Measurements from ENCODE around the gene NTRK2.

NTRK2 gene

DNA sequence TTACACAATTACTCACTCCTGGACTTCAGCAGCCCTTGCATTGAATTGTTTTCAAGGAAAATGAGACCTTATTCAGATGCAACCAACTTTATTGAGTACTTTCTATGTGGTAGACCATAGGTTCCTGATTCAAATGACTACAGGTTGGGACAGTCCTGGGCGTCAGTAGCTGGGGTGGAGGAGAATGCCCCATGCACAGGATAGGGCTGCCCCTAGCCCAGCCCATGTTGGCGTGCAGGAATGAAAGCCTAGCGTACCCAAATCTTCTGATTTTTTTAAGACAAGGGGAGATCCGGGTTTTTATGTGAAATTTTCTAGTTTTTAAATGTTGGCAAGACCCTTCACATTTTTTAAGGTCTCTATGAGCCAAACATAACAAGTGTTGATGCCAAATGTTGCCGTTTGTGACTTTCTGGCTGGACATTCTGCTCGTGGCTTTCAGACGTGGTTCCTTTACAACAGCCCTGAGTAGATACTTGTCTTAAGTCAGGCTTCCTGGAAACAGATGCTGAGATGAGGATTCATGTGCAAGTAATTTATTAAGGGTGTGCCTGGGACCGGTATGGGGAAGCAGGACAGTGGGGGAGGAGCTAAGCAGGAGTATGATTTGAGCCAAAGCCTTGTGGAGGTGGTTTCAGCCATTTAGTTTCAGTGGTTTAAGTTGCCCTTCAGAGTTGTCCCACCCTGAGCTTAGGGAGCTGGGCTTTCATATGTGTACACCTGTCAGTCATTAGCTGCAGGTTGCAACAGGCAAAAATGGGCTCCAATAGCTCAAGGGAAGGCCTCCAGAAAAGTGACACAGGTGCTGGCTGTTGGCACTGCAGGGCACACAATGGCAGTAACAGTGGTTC, 154.1 kb downstream of the NTRK2 start:
- no peak for DNase-seq

GRCh38 chr9:84827216-84827765, 157.8 kb downstream of the NTRK2 start:
- no peak for DNase-seq

GRCh38 chr9:84828046-84828445, 158.5 kb downstream of the NTRK2 start:
- DNase-seq, result no peak

- no peak for DNase-seq
Measured at GRCh38 chr9:84829471-84829870, 159.9 kb downstream of the NTRK2 start.

GRCh38 chr9:84829997-84830696, 160.6 kb downstream of the NTRK2 start:
- DNase-seq, result no peak

DNA sequence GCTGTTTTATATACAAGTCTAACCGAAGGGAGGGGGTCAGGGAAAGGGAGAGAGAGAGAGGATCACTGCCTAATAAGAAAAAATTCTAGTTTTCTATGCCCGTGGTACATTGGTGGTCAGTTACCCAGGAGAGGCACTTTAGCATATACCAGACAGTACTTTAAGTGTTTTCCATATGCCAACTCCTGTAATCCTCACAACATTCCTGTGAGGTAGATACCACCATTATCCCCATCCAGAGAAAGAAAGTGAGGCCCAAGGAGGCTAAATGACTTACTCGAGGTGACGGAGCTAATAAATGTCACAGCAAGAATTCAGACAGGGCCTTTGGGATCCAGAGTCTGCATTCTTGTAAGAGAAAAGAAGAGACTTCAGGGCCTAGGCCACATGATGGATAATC, 161.8 kb downstream of the NTRK2 start:
- DNase-seq, result no peak

GRCh38 chr9:84832453-84832852, 162.9 kb downstream of the NTRK2 start:
- DNase-seq, result no peak

- no peak for DNase-seq
Measured at GRCh38 chr9:84834426-84834825, 164.9 kb downstream of the NTRK2 start.

DNA sequence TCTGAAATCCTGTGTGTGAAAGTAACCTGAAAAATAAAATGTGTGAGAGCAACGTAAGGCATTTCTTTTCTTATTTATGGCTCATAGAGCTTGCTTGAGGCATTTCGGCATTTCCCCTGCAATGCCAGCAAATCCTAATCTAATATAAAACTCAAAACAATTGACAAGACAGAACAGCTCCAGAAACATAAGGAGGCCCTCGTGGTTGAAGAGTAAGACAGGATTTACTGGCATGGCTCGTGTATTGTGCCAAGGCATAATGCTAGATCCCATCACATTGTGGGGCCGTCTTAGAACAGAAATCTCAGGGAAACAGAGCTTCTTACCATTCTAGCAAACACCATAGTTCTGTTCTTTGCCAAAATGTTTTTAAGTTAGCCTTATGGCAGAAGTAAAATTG, 166.2 kb downstream of the NTRK2 start:
- DNase-seq, result no peak

GRCh38 chr9:84838879-84839278, 169.3 kb downstream of the NTRK2 start:
- DNase-seq, result no peak

DNA sequence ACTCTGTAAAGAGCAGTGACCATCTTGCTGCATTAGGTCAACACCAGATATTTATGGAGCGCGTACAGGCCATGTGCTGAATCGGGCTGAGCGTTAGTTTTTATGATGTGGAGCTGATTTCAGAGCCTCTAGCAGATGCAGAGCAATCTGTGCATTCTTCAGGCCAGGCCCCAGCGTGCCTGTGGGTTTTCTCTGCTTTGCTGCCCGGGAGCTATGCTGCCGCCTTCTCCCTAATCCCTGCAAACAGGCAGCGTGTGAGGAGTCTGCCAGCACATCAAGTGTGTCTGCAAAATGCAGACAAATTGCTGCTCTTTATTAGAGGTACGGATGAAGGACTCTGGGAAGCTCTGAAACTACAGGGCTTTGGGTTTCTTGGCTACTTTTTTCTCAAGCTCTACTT, 170.0 kb downstream of the NTRK2 start:
- DNase-seq, result no peak

DNA sequence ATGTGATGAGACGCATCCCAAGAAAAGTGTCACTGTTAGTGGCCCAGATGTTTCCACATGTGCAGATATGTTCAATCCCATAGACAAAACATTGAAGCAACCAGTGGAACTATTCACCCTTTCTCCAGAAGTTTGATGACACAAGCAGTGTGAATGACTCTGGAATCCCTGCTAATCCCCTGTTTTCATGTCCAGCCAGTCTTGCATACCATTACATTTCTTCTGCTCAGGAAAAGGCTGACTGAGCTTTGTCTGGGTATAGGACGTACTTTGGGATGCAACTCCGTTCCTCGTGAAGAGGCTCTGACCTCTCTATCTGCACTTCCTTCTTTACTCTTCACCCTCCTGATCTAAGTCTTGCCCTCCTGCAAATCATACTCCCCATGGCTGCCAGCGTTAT, 172.4 kb downstream of the NTRK2 start:
- no peak for DNase-seq

DNA sequence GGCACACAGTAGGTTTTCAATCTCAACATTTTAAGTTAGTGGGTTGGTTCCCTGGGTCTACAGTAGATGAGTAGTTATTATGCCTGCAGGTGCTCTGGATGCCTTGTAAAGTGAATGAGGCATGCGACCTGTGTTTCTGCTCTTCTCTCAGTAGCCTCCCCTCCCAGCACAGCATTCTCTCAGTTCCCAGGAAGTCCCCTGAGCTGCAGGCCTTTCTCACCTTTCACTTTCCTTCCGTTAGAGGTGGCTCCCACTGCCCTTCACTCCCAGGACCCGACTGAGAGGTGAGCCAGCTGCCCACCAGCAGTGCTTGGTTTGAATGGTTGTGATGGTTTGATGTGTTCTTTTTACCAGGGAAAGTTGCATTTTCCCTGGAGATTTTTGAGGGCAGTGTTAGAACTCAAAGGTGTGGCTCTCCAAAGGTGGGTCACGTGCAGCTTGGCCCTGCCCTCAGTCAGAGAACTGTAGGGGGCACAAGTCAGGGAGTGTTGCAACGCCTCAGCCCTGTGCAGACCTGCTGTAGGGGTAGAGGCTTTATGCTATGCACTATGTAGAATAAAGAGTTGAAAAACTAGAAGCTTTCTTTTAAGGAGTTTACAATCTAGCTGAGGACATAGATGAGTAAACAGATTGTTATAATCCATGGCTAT, 173.8 kb downstream of the NTRK2 start:
- DNase-seq, result no peak

DNA sequence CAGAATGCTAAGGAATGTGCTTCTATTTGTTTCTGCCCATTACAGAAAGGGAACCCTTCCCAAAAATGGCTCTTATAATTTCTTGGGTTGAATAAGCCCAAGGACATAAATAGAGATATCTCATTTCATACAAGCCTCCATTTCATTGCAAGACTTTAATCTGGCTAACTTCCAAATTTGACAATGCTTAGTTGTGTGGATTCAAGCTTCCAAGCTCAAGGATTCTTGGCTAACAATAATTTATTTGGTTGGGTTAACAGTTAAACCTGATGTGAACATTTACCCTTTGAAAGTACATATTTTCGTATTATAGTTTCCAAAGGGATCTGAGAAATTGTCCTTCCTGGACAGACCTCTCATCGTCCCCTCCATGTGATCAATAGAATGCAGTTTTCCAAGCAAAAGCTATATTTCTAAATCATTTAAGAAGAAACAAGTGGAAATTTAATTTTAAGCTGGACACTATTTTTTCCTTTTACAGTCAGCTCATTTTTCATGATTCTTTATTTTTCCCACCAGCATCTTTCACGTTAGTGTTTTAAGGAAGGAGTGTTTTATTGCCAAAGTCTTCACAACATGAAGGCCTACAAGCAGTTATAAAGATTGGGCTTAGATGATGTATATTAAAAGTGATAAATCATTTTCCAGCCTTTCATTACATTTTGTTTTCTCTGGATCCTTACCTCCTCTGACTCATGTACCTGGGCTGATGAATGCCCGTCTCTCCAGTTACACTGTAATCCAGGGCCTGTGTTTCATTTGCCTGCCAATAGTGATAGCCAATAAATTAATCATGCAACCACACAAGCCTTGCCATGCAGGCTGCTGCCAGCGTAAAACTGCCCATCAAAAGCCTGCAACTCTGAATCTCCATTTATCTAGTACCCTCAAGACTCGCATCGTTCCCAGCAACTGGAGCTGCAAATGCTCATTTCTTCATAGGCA, 176.7 kb downstream of the NTRK2 start:
- DNase-seq, result no peak

GRCh38 chr9:84846906-84847305, 177.4 kb downstream of the NTRK2 start:
- DNase-seq, result no peak

DNA sequence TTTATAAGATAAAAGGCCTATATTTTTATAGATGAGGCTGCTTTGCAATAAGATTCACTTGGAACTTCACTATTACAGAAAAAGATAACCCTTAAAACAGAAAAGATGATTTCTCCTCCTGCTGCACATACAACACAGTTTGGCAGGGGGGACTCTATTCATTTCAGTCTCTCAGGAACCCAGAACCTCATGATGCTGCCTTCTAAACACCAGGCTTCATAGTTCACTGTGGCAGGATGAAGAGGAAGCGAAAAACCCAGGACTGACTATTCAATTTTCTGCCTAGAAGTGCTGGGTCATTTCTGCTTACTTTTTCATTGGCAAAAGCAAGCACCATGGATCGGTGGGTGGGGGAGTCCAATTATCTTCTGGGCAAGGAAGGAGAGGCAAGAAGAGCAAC, 179.5 kb downstream of the NTRK2 start:
- DNase-seq, result no peak

- no peak for DNase-seq
Measured at GRCh38 chr9:84850830-84851392, 181.4 kb downstream of the NTRK2 start.

DNA sequence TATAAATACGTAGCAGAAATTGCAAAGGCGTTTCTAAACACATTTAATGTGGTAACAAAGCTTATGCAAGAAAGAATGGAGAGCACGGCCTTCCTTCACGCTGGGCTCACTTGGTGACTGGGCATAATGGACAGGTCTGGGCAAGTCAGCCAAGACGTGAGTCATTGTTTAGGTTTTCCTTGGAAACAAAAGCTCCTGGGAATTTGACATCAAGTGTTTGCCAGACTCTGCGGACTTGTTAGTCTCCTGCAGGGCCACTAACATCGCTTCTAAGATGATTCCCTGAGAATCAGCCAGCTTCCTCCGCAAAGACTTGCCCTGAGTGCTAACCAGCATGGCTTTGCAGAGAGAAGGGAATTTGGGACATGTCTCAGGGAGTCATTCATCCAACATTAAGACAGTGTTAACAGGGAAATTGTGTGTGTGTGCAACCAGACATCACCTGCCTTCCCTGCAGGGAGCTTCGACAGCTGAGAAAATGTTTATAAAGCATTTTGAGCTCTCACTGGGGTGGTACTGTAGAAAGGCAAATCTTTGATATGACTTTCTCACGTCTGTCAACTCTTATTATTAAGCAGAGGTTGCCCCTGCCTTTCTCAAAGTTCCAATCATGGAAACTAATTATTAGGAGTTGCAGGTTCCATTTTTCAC, 182.5 kb downstream of the NTRK2 start:
- no peak for DNase-seq

DNA sequence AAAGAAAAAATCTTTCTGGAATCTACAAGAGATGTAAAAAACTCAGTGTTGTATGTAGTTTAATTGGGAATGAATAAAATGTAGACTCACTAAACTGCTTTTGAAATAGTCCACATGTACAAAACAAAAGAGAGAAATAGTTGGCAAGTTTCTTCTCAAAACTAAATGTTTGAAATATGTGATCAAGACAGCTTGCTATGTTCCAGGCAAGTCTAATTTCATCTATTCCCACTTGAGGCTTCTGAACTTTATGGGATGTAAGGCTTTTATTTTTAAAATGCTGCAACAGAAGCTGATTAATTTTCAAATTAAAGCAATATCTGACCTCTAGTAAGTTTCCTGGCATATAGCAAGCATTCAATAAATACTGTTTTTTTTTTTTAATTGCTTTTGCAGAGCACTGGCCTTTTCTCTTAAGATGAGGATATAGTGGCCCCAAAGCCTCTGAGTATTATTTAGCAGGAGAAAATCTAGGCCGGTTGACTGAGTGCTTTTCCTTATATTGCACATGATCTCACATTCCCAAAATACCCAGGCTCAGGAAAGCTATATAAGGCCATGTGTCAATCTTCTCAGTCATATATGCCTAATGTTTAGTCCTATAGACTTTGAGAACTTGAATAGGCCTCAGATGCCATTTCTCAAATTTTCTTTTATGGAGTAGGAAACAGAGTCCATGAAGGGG, 183.2 kb downstream of the NTRK2 start:
- DNase-seq, result no peak

DNA sequence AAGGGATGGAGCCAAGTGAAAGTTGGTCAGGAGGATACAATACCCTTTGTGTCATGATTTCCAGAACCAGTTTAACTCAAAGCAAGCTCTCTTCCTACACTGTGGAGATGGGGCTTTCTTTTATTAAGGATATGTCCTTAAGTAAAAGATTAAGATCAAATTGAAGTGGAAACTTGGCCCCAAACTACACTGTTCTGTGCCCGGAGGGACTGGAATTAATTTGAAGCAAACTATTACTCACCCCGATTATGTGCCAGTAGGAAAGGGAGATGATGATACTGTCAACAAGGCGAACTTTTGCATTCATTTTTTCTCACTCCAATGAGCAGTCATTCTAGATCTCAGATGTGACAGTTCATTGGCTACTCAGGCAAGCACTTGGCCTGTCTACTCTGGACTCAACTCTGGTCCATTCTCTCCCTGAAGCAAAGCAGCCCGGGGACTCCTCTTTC, 186.7 kb downstream of the NTRK2 start:
- no peak for DNase-seq

GRCh38 chr9:84857211-84857610, 187.7 kb downstream of the NTRK2 start:
- no peak for DNase-seq
